Raji (cell line): Measurements from ENCODE around the gene LMF2.
A peak's percentile ranks its signal among the peaks of the same experiment; 100 is the strongest.

Experiments used
- POLR2A ChIP-seq: IDR thresholded peaks from 2 replicates; pipeline ENCODE4 v1.6.1; 2011; ENCODE audit warnings: low read depth, low read length, control low read depth; ENCODE audit not compliant: insufficient read depth

Gene LMF2

GRCh38 chr22:50507421-50507990 lies at the start of gene LMF2:
Gene LMF2 (minus strand): TSS chr22:50507702. CDS start chr22:50507675, 27 bp downstream.
- peak; percentile 63 for TF ChIP-seq POLR2A

GRCh38 chr22:50556703-50557102 lies 49.2 kb upstream of the LMF2 start:
- no peak for TF ChIP-seq POLR2A

- TF ChIP-seq POLR2A: no peak
Observed at GRCh38 chr22:50553310-50553709, 45.8 kb upstream of the LMF2 start.

- no peak for TF ChIP-seq POLR2A
Observed at GRCh38 chr22:50551160-50551752, 43.8 kb upstream of the LMF2 start.

GRCh38 chr22:50550395-50550794 lies 42.9 kb upstream of the LMF2 start:
- TF ChIP-seq POLR2A: no peak

- no peak for TF ChIP-seq POLR2A
Observed at GRCh38 chr22:50548921-50549790, 41.7 kb upstream of the LMF2 start.

- 0 out of 2 replicates have a peak, but pooled peaks have one; percentile 25 for TF ChIP-seq POLR2A
Observed at GRCh38 chr22:50548040-50548920, 40.8 kb upstream of the LMF2 start.

- TF ChIP-seq POLR2A: no peak
Observed at GRCh38 chr22:50547263-50547985, 39.9 kb upstream of the LMF2 start.

- no peak for TF ChIP-seq POLR2A
Observed at GRCh38 chr22:50546326-50547262, 39.1 kb upstream of the LMF2 start.

- no peak for TF ChIP-seq POLR2A
Observed at GRCh38 chr22:50545522-50546325, 38.2 kb upstream of the LMF2 start, which contains the start of gene KLHDC7B. Gene KLHDC7B (plus strand): TSS chr22:50545899. CDS start chr22:50546244, 345 bp downstream.

GRCh38 chr22:50544746-50545253 lies 37.3 kb upstream of the LMF2 start:
- TF ChIP-seq POLR2A: no peak

GRCh38 chr22:50544078-50544745 lies 36.7 kb upstream of the LMF2 start:
- TF ChIP-seq POLR2A: no peak
